H9 (cell line): ENCODE results near the gene DHFR2. TPM values are rescaled to one million over a fixed set of nuclear protein-coding genes. Genes with fewer than 3 reads are reported as not detected.

Source experiments
- DNase-seq: peaks from one replicate; pipeline ENCODE4 v3.0.0-alpha.2; 2017
- H2AFZ ChIP-seq: one replicate; pipeline ENCODE4 v1.6.1; 2013; ENCODE audit warnings: mild to moderate bottlenecking, low read length, control low read depth, moderate library complexity
- H2AK5ac ChIP-seq: 2 replicates; pipeline ENCODE4 v1.6.1; 2013; ENCODE audit warnings: low read length, control low read depth, mixed read lengths; ENCODE audit not compliant: insufficient read length
- H2BK120ac ChIP-seq: one replicate; pipeline ENCODE4 v1.6.1; 2013; ENCODE audit warnings: low read depth, mild to moderate bottlenecking, low read length, control low read depth, inconsistent platforms; ENCODE audit not compliant: poor library complexity, severe bottlenecking
- H2BK12ac ChIP-seq: 2 replicates; pipeline ENCODE4 v1.6.1; 2013; ENCODE audit warnings: low read length, control low read depth, mixed read lengths, low read depth; ENCODE audit not compliant: insufficient read length
- H2BK15ac ChIP-seq: 2 replicates; pipeline ENCODE4 v1.6.1; 2013; ENCODE audit warnings: low read depth, low read length, control low read depth
- H2BK20ac ChIP-seq: one replicate; pipeline ENCODE4 v1.6.1; 2013; ENCODE audit warnings: low read depth, mild to moderate bottlenecking, low read length, control low read depth, inconsistent platforms; ENCODE audit not compliant: poor library complexity, severe bottlenecking
- H2BK5ac ChIP-seq: 2 replicates; pipeline ENCODE4 v1.6.1; 2013; ENCODE audit warnings: low read length, control low read depth, mixed read lengths; ENCODE audit not compliant: insufficient read length
- H3K14ac ChIP-seq: 2 replicates; pipeline ENCODE4 v1.6.1; 2013; ENCODE audit warnings: low read length, control low read depth; ENCODE audit not compliant: insufficient read depth
- H3K18ac ChIP-seq: 2 replicates; pipeline ENCODE4 v1.6.1; 2013; ENCODE audit warnings: low read depth, mild to moderate bottlenecking, mixed read lengths, low read length, control low read depth; ENCODE audit not compliant: insufficient read length
- H3K23ac ChIP-seq: 2 replicates; pipeline ENCODE4 v1.6.1; 2013; ENCODE audit warnings: low read length, control low read depth, mixed read lengths, low read depth; ENCODE audit not compliant: insufficient read length
- H3K23me2 ChIP-seq: 2 replicates; pipeline ENCODE4 v1.6.1; 2013; ENCODE audit warnings: low read depth, mild to moderate bottlenecking, mixed read lengths, low read length, control low read depth; ENCODE audit not compliant: insufficient read length, poor library complexity, severe bottlenecking
- H3K27ac ChIP-seq: 2 replicates; pipeline ENCODE4 v1.5.1; 2013; ENCODE audit warnings: low read length, control low read depth, mixed read lengths, low read depth; ENCODE audit not compliant: insufficient read length
- H3K27me3 ChIP-seq: 2 replicates; pipeline ENCODE4 v1.6.1; 2013; ENCODE audit warnings: low read length, control low read depth, inconsistent platforms; ENCODE audit not compliant: insufficient read depth
- H3K4ac ChIP-seq: 2 replicates; pipeline ENCODE4 v1.6.1; 2013; ENCODE audit warnings: low read depth, mild to moderate bottlenecking, control low read depth, inconsistent platforms, low read length, moderate library complexity
- H3K4me1 ChIP-seq: 2 replicates; pipeline ENCODE4 v1.6.1; 2013; ENCODE audit warnings: low read length, control low read depth, inconsistent platforms; ENCODE audit not compliant: insufficient read depth
- H3K4me2 ChIP-seq: 2 replicates; pipeline ENCODE4 v1.6.1; 2013; ENCODE audit warnings: low read length, control low read depth, mixed read lengths; ENCODE audit not compliant: insufficient read length, insufficient read depth
- H3K56ac ChIP-seq: 2 replicates; pipeline ENCODE4 v1.6.1; 2013; ENCODE audit warnings: low read depth, mild to moderate bottlenecking, mixed read lengths, low read length, control low read depth; ENCODE audit not compliant: insufficient read length
- H3K79me1 ChIP-seq: 2 replicates; pipeline ENCODE4 v1.6.1; 2013; ENCODE audit warnings: low read depth, mild to moderate bottlenecking, moderate library complexity, low read length, control low read depth, inconsistent platforms; ENCODE audit not compliant: insufficient read depth, poor library complexity, severe bottlenecking
- H3K79me2 ChIP-seq: 2 replicates; pipeline ENCODE4 v1.6.1; 2013; ENCODE audit warnings: low read length, control low read depth, inconsistent platforms; ENCODE audit not compliant: insufficient read depth
- H3K9ac ChIP-seq: 2 replicates; pipeline ENCODE4 v1.6.1; 2013; ENCODE audit warnings: low read length, control low read depth, mixed read lengths; ENCODE audit not compliant: insufficient read length; ENCODE audit errors: extremely low read depth
- H3K9me3 ChIP-seq: one replicate; pipeline ENCODE4 v1.6.1; 2013; ENCODE audit warnings: low read depth, low read length, inconsistent platforms; ENCODE audit not compliant: control insufficient read depth
- H3T11ph ChIP-seq: one replicate; pipeline ENCODE4 v1.6.1; 2013; ENCODE audit warnings: mild to moderate bottlenecking, low read length, control low read depth, inconsistent platforms
- H4K20me1 ChIP-seq: one replicate; pipeline ENCODE4 v1.6.1; 2013; ENCODE audit not compliant: control insufficient read depth, insufficient read length, insufficient read depth
- H4K5ac ChIP-seq: 2 replicates; pipeline ENCODE4 v1.6.1; 2013; ENCODE audit warnings: low read depth, mild to moderate bottlenecking, mixed read lengths, low read length, control low read depth; ENCODE audit not compliant: insufficient read length
- H4K8ac ChIP-seq: replicated peaks from 2 replicates; pipeline ENCODE4 v1.6.1; 2013; ENCODE audit warnings: low read length, control low read depth, mixed read lengths, low read depth; ENCODE audit not compliant: insufficient read length
- H4K91ac ChIP-seq: 2 replicates; pipeline ENCODE4 v1.6.1; 2013; ENCODE audit warnings: low read depth, mild to moderate bottlenecking, moderate library complexity, mixed read lengths, low read length, control low read depth; ENCODE audit not compliant: insufficient read length
- H3K27ac Mint-ChIP-seq, 3 experiments: 2 replicates in 2 of 3; 3 replicates in 1 of 3; pipeline ENCODE4 v1.8.0; 2020 to 2021; ENCODE audit warnings: mixed read lengths in 3 of 3, mild to moderate bottlenecking in 1 of 3, moderate library complexity in 1 of 3
- H3K27me3 Mint-ChIP-seq: 2 replicates; pipeline ENCODE4 v1.8.0; 2021; ENCODE audit warnings: low read depth, mild to moderate bottlenecking, moderate library complexity, mixed read lengths
- H3K36me3 Mint-ChIP-seq, 3 experiments: 2 replicates in 2 of 3; 3 replicates in 1 of 3; pipeline ENCODE4 v1.8.0; 2020 to 2021; ENCODE audit warnings: low read depth in 3 of 3, mixed read lengths in 3 of 3; ENCODE audit not compliant: insufficient read depth in 1 of 3
- H3K4me1 Mint-ChIP-seq, 2 experiments: 2 replicates each; pipeline ENCODE4 v1.8.0; 2020; ENCODE audit warnings: mixed read lengths in 2 of 2
- H3K4me3 Mint-ChIP-seq, 2 experiments: 2 replicates in 1 of 2; 3 replicates in 1 of 2; pipeline ENCODE4 v1.8.0; 2020 to 2021; ENCODE audit warnings: mild to moderate bottlenecking in 2 of 2, mixed read lengths in 2 of 2, moderate library complexity in 1 of 2
- H3K9me3 Mint-ChIP-seq, 2 experiments: 2 replicates in 1 of 2; 3 replicates in 1 of 2; pipeline ENCODE4 v1.8.0; 2020; ENCODE audit warnings: mild to moderate bottlenecking in 2 of 2, mixed read lengths in 2 of 2, moderate library complexity in 1 of 2
- whole genome bisulfite sequencing: extraction: QIAGEN DNeasy Blood & Tissue Kit; methylation state at CpG from one replicate; pipeline ENCODE4 v1.1.7; 2013; ENCODE audit warnings: missing lambda C conversion rate, low lambda C conversion rate, mixed read lengths; ENCODE audit not compliant: insufficient read length; ENCODE audit errors: extremely low coverage; 5-methylcytosine and 5-hydroxymethylcytosine counted together
- total RNA-seq: library from RNA; stranded (reverse); gene quantifications from 2 replicates; pipeline ENCODE4 v1.2.1, GENCODE V29; 2021
- TF ChIP-seq, protein P1 (sequence below): fragments of 200-600 bp; sonication (generic); conservative IDR thresholded peaks from 3 replicates; pipeline ENCODE4 v1.8.0; 2021; ENCODE audit warnings: antibody characterized with exemption, mild to moderate bottlenecking

DHFR2 gene
- total RNA-seq, 1 experiment from 2014 or later, result 1.6 TPM

DNA sequence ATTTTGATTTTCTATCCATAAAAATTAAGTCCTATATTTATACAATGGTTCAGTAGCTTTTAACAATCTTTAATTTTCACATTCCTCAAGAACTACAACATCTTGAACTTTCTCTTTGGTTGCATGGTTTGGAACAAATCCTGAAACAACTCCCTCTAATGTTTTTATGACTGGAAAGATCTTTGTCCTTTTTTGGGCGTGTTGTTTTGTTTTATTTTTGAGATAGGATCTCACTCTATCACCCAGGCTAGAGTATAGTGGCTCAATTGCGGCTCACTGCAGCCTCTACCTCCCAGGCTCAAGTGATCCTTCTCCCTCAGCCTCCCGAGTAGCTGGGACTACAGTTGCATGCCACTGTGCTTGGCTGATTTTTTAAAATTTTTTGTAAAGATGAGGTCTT lies 38.3 kb downstream of the DHFR2 start:
- H2AFZ ChIP-seq, result no peak overlapping the region
- H3K9ac ChIP-seq, result no peak overlapping the region
- no peak overlapping the region for H4K91ac ChIP-seq
- H2AK5ac ChIP-seq, result no peak overlapping the region
- no peak overlapping the region for H2BK12ac ChIP-seq
- H3K27ac Mint-ChIP-seq, result peak overlapping the region in 1 of 3 experiments; percentile 3; a peak in 1 of 7 replicates
- H3K4ac ChIP-seq, result no peak overlapping the region
- TF ChIP-seq, protein P1, sequence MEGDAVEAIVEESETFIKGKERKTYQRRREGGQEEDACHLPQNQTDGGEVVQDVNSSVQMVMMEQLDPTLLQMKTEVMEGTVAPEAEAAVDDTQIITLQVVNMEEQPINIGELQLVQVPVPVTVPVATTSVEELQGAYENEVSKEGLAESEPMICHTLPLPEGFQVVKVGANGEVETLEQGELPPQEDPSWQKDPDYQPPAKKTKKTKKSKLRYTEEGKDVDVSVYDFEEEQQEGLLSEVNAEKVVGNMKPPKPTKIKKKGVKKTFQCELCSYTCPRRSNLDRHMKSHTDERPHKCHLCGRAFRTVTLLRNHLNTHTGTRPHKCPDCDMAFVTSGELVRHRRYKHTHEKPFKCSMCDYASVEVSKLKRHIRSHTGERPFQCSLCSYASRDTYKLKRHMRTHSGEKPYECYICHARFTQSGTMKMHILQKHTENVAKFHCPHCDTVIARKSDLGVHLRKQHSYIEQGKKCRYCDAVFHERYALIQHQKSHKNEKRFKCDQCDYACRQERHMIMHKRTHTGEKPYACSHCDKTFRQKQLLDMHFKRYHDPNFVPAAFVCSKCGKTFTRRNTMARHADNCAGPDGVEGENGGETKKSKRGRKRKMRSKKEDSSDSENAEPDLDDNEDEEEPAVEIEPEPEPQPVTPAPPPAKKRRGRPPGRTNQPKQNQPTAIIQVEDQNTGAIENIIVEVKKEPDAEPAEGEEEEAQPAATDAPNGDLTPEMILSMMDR, result no peak
- no peak overlapping the region for H2BK5ac ChIP-seq
- H2BK15ac ChIP-seq, result no peak overlapping the region
- H2BK120ac ChIP-seq, result no peak overlapping the region
- no peaks in the 10 kb centered on the region for H3K9me3 Mint-ChIP-seq
- no peaks in the 10 kb centered on the region for H3K36me3 Mint-ChIP-seq
- no peaks in the 10 kb centered on the region for H3K27me3 ChIP-seq
- H3K4me3 Mint-ChIP-seq, result no peak overlapping the region
- peaks cover 4 to 5% of the 10 kb centered on the region in 2 experiments; a peak in 2 of 4 replicates for H3K4me1 Mint-ChIP-seq
- no peak overlapping the region for H3K4me2 ChIP-seq
- H3K79me1 ChIP-seq, result no peaks in the 10 kb centered on the region
- no peak overlapping the region for H3K27ac ChIP-seq
- no peak overlapping the region for H3K23ac ChIP-seq
- H3K79me2 ChIP-seq, result no peaks in the 10 kb centered on the region
- DNase-seq, result no peak
- H3T11ph ChIP-seq, result no peak overlapping the region
- H3K27me3 Mint-ChIP-seq, result no peaks in the 10 kb centered on the region
- H3K56ac ChIP-seq, result no peak overlapping the region
- H4K20me1 ChIP-seq, result no peaks in the 10 kb centered on the region
- no peaks in the 10 kb centered on the region for H3K4me1 ChIP-seq
- H2BK20ac ChIP-seq, result no peak overlapping the region
- no CpG with 5 or more reads among the region's 3 CpGs for WGBS
- H3K14ac ChIP-seq, result no peak overlapping the region
- no peak overlapping the region for H4K5ac ChIP-seq
- H3K23me2 ChIP-seq, result no peaks in the 10 kb centered on the region
- H3K9me3 ChIP-seq, result no peaks in the 10 kb centered on the region
- H3K18ac ChIP-seq, result no peak overlapping the region
- no peak overlapping the region for H4K8ac ChIP-seq
